Lung (tissue), 12 donors: ENCODE results near the gene ADH1B. TPM values are rescaled to one million over a fixed set of nuclear protein-coding genes. Genes with fewer than 3 reads are reported as not detected.

ENCODE experiments used
- ATAC-seq: fragments of 200-7000 bp; cut with Tn5 transposase; one replicate; pipeline ENCODE4 v1.9.1; 2020; ENCODE audit warnings: moderate number of reproducible peaks; ENCODE audit not compliant: insufficient read depth, low FRiP score
- DNase-seq, 3 donors: peaks; one replicate each; pipeline ENCODE4 v3.0.0-alpha.2; 2013 to 2017
- H3K27ac ChIP-seq, 2 donors: one replicate each; pipeline ENCODE4 v1.5.1; 2013; ENCODE audit warnings: mild to moderate bottlenecking in 2 of 2, moderate library complexity in 2 of 2, control low read depth in 1 of 2, inconsistent platforms in 1 of 2, low read depth in 1 of 2, low read length in 1 of 2
- H3K27me3 ChIP-seq, 3 donors: one replicate each; pipeline ENCODE4 v1.5.1; 2013; ENCODE audit warnings: low read length in 2 of 3; ENCODE audit not compliant: control insufficient read depth in 3 of 3, insufficient read depth in 3 of 3
- H3K36me3 ChIP-seq, 4 donors: one replicate each; pipeline ENCODE4 v1.5.1; 2013; ENCODE audit warnings: low read length in 4 of 4, mild to moderate bottlenecking in 1 of 4, moderate library complexity in 1 of 4; ENCODE audit not compliant: control insufficient read depth in 4 of 4, insufficient read depth in 4 of 4
- H3K4me1 ChIP-seq, 5 donors: one replicate each; pipeline ENCODE4 v1.5.1; 2013; ENCODE audit warnings: low read length in 5 of 5, mild to moderate bottlenecking in 2 of 5, moderate library complexity in 1 of 5; ENCODE audit not compliant: control insufficient read depth in 5 of 5, insufficient read depth in 5 of 5
- H3K4me3 ChIP-seq: one replicate; pipeline ENCODE4 v1.5.1; 2013; ENCODE audit warnings: mild to moderate bottlenecking, control low read depth, moderate library complexity
- H3K9ac ChIP-seq, 2 donors: one replicate each; pipeline ENCODE4 v1.5.1; 2013; ENCODE audit warnings: low read length in 2 of 2, control low read depth in 1 of 2; ENCODE audit not compliant: insufficient read depth in 1 of 2
- H3K9me3 ChIP-seq, 4 donors: one replicate each; pipeline ENCODE4 v1.5.1; 2013; ENCODE audit warnings: low read length in 3 of 4, mild to moderate bottlenecking in 1 of 4, moderate library complexity in 1 of 4; ENCODE audit not compliant: control insufficient read depth in 4 of 4, insufficient read depth in 3 of 4
- WGBS, 2 donors: extraction: QIAGEN DNeasy Blood & Tissue Kit; methylation state at CpG; one replicate each; pipeline ENCODE4 v1.1.7; 2013; 5-methylcytosine and 5-hydroxymethylcytosine counted together
- polyA plus RNA-seq, 2 donors: library from polyadenylated mRNA; stranded (reverse); fragments of 200-250 nt; gene quantifications; one replicate each; pipeline ENCODE4 v1.2.1, GENCODE V29; 2013
- total RNA-seq, 2 donors: library from RNA; depleted of rRNA in 1 of 2; stranded (reverse); fragments of >200 nt in 1 of 2; gene quantifications; one replicate each; pipeline ENCODE4 v1.2.1, GENCODE V29; 2014 to 2021
- TF ChIP-seq, protein P1 (sequence below): IDR thresholded peaks from 2 replicates; pipeline ENCODE4 v1.5.1; 2012; ENCODE audit warnings: mild to moderate bottlenecking; ENCODE audit errors: control extremely low read depth, extremely low read depth
- donor health status: control.
- donor health status: control.
- donor health status: Bipolar disorder and iron deficiency.
- donor health status: healthy.
- donor health status: DM: yes; HTN: yes; CAD: no.

The ADH1B gene
- total and polyA plus RNA-seq, 4 donors: 106 to 1,115 (median 275) TPM

DNA sequence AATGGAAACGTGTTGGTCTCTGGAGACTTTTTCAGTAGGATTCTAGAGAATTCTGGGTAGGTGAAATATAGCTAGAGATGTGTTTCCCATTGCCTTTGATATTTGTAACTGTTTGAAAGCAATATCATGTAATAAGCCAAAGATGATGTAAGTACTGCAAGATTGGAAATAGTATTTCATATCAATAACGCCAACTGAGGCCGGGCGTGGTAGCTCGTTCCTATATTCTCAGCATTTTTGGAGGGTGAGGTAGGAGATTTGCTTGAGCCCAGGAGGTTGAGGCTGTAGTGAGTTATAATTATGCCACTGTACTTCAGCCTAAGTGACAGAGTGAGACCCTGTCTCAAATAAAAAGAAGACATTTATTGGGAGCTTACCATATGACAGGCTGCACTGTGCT, 39.9 kb downstream of the ADH1B start:
- Histone ChIP-seq H3K27me3 (no peaks in the 10 kb centered on the region), H3K27ac (no peak overlapping the region), H3K4me3 (no peak overlapping the region), H3K36me3 (no peaks in the 10 kb centered on the region), H3K4me1 (peaks cover 0 to 25% (median 0%) of the 10 kb centered on the region in 5 donors), H3K9ac (no peak overlapping the region), H3K9me3 (no peaks in the 10 kb centered on the region)
- DNase-seq: no peak
- ATAC-seq: no peak
- WGBS, 2 donors: 93 to 98% methylated on average over 5 of the region's 5 CpGs
- TF ChIP-seq, protein P1, sequence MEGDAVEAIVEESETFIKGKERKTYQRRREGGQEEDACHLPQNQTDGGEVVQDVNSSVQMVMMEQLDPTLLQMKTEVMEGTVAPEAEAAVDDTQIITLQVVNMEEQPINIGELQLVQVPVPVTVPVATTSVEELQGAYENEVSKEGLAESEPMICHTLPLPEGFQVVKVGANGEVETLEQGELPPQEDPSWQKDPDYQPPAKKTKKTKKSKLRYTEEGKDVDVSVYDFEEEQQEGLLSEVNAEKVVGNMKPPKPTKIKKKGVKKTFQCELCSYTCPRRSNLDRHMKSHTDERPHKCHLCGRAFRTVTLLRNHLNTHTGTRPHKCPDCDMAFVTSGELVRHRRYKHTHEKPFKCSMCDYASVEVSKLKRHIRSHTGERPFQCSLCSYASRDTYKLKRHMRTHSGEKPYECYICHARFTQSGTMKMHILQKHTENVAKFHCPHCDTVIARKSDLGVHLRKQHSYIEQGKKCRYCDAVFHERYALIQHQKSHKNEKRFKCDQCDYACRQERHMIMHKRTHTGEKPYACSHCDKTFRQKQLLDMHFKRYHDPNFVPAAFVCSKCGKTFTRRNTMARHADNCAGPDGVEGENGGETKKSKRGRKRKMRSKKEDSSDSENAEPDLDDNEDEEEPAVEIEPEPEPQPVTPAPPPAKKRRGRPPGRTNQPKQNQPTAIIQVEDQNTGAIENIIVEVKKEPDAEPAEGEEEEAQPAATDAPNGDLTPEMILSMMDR: no peak

DNA sequence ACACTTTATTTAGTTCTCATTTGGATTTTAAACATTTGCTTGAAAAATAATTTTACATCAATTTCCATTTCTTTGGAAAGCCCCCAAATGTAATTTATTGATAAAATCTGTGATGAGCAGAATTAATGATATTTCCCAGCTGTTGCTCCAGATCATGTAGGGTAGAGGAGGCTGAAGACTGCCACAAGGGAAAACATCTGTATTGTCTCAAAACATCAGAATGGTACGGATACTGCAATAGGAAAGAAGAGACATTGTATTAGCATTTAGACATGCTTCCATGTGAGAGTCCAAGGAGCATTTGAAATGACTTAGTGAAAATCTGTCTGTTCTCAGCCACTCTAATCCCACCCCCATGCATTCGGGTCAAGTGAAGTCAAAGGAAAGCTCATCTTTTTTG, 44.8 kb downstream of the ADH1B start:
- 73 to 85% methylated on average over 2 of the region's 2 CpGs for WGBS, 2 donors
- DNase-seq: peak; percentile 49 to 97 (median 96)

DNA sequence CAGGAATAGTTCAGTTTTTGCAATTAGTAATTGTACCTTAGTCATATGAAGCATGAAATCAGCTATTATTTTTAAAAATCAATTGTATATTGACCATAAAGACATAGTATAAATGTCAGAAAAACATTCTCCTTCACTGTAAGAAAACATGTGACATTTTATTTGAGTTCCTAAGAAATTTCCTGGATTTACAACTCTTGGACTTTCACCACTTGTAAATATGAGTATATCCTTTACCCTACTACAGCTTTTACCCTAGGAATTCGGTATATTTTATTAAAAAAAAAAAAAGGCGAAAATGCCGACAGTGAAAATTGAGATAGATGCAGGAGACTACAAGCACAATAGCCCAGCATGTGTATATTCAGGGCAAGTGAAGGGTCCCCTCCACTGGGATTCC, 45.3 kb downstream of the ADH1B start:
- DNase-seq: no peak
- peaks cover 0 to 29% (median 3%) of the 10 kb centered on the region in 5 donors for H3K4me1 ChIP-seq
- H3K36me3 ChIP-seq: no peaks in the 10 kb centered on the region
- ATAC-seq: no peak
- no peak overlapping the region for H3K9ac ChIP-seq
- no peaks in the 10 kb centered on the region for H3K9me3 ChIP-seq
- TF ChIP-seq, protein P1: no peak
- 86 to 88% methylated on average over 3 of the region's 3 CpGs for WGBS, 2 donors
- H3K27me3 ChIP-seq: no peaks in the 10 kb centered on the region
- H3K27ac ChIP-seq: no peak overlapping the region
- no peak overlapping the region for H3K4me3 ChIP-seq

More for the DNA sequence above, 44.8 kb downstream of the ADH1B start:
- TF ChIP-seq, protein P1: no peak
- no peak overlapping the region for H3K4me3 ChIP-seq
- H3K27me3 ChIP-seq: no peaks in the 10 kb centered on the region
- no peak for ATAC-seq
- no peaks in the 10 kb centered on the region for H3K36me3 ChIP-seq
- H3K27ac ChIP-seq: no peak overlapping the region
- peaks cover 0 to 31% (median 3%) of the 10 kb centered on the region in 5 donors for H3K4me1 ChIP-seq
- no peaks in the 10 kb centered on the region for H3K9me3 ChIP-seq
- H3K9ac ChIP-seq: no peak overlapping the region

DNA sequence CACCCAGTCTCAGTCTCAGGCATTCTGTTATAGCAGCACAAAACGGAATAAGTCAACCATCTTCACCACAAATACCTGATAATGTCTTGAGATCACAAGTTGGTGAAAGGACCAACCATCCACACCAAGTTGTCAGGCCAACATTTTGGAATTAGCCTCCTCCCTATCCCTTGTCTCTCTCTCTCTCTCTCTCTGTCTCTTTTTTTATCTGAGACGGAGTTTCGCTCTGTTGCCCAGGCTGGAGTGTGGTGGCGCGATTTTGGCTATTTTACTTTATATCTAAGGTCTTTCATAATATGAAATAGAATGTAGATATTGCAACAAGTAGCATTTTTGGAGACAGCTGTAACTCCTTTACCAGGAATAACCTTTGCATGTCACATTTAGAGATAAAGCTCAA, 46.2 kb downstream of the ADH1B start:
- 92 to 93% methylated on average over 5 of the region's 5 CpGs for WGBS, 2 donors
- DNase-seq: no peak
- no peak overlapping the region for H3K9ac ChIP-seq

More for the DNA sequence above, 46.2 kb downstream of the ADH1B start:
- H3K27me3 ChIP-seq: no peaks in the 10 kb centered on the region
- no peak overlapping the region for H3K27ac ChIP-seq
- H3K9me3 ChIP-seq: no peaks in the 10 kb centered on the region
- H3K4me3 ChIP-seq: no peak overlapping the region
- no peak for ATAC-seq
- TF ChIP-seq, protein P1: no peak
- peaks cover 0 to 29% (median 3%) of the 10 kb centered on the region in 5 donors for H3K4me1 ChIP-seq
- no peaks in the 10 kb centered on the region for H3K36me3 ChIP-seq
